ENCODE results near the gene PLEKHA5.

The PLEKHA5 gene

GRCh38 chr12:19214020-19214419, 84.5 kb downstream of the PLEKHA5 start:
- Histone ChIP-seq H3K4me1 (ENCODE audit: insufficient read depth, low read length, severe bottlenecking) (no peaks in the 10 kb centered on the region), H3F3A (ENCODE audit: insufficient read depth, low read length) (no peaks in the 10 kb centered on the region), H2AFZ (ENCODE audit: low read length) (no peak overlapping the region), H3K79me2 (ENCODE audit: insufficient read depth, low read length) (no peaks in the 10 kb centered on the region), H3K36me3 (ENCODE audit: insufficient read depth, low read length) (no peaks in the 10 kb centered on the region), H3K9me3 (ENCODE audit: low read length) (no peaks in the 10 kb centered on the region), H3K4me2 (ENCODE audit: low read length) (no peak overlapping the region), H3K27me3 (ENCODE audit: insufficient read depth, low read length) (no peaks in the 10 kb centered on the region), H3K27ac (ENCODE audit: low read depth, low read length, poor library complexity, severe bottlenecking) (no peak overlapping the region), H3K9me2 (ENCODE audit: low read depth, low read length) (no peaks in the 10 kb centered on the region), H4K20me1 (ENCODE audit: insufficient read depth, low read length) (no peaks in the 10 kb centered on the region), H3K9ac (ENCODE audit: low read length) (no peak overlapping the region), H3K4me3 (ENCODE audit: low read depth, low read length, poor library complexity, severe bottlenecking) (no peak overlapping the region)
- TF ChIP-seq CTCF (IDR thresholded peaks at IDR 0.05; ENCODE audit: low read length) (no peak), EZH2 (IDR thresholded peaks at IDR 0.05; ENCODE audit: borderline replicate concordance, low read length) (no peak)

DNA sequence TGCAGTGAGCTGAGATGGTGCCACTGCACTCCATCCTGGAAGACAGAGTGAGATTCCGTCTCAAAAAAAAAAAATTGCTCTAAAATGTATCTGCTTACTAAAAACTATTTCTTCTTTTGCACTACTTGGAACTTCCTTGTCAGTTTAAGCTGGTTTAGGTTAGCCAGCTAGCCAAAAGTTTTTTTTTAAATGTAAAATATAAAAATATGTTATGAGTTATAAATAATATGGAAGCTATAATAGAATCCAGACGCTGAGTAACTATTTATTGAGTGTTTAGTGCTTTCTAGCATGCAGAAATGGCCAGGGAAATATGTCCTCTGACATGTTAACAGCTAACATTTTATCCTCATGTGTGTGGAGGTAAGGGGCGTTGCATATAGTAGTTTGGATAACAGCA, 85.6 kb downstream of the PLEKHA5 start:
- Histone ChIP-seq H3K9ac (ENCODE audit: low read length) (no peak overlapping the region), H3F3A (ENCODE audit: insufficient read depth, low read length) (no peaks in the 10 kb centered on the region), H3K79me2 (ENCODE audit: insufficient read depth, low read length) (no peaks in the 10 kb centered on the region), H3K4me3 (ENCODE audit: low read depth, low read length, poor library complexity, severe bottlenecking) (no peak overlapping the region), H4K20me1 (ENCODE audit: insufficient read depth, low read length) (no peaks in the 10 kb centered on the region), H3K9me3 (ENCODE audit: low read length) (no peaks in the 10 kb centered on the region), H3K9me2 (ENCODE audit: low read depth, low read length) (no peaks in the 10 kb centered on the region), H3K36me3 (ENCODE audit: insufficient read depth, low read length) (no peaks in the 10 kb centered on the region), H2AFZ (ENCODE audit: low read length) (no peak overlapping the region), H3K4me2 (ENCODE audit: low read length) (no peak overlapping the region), H3K27ac (ENCODE audit: low read depth, low read length, poor library complexity, severe bottlenecking) (no peak overlapping the region), H3K4me1 (ENCODE audit: insufficient read depth, low read length, severe bottlenecking) (no peaks in the 10 kb centered on the region), H3K27me3 (ENCODE audit: insufficient read depth, low read length) (no peaks in the 10 kb centered on the region)
- TF ChIP-seq CTCF (IDR thresholded peaks at IDR 0.05; ENCODE audit: low read length) (no peak), EZH2 (IDR thresholded peaks at IDR 0.05; ENCODE audit: borderline replicate concordance, low read length) (no peak)

DNA sequence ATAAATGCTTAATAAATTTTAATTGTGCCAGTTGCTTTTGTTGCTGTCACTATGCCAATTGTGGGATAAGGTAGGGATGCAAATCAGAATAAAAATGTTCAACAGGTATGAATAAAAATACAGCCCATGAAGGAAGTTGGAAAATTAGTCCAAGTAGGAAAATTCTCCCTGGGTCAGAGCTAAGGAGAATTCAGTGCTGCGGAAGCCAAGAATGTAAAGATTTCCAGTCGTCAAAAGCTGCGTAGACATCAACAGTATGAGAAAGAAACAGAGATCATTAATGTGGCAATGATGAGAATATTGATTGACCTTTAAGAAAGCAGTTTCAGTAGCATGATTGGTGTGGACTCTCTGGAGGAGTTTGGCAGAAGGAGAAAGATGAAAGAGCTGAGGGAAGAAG, 87.9 kb downstream of the PLEKHA5 start:
- Histone ChIP-seq H3K4me1 (ENCODE audit: insufficient read depth, low read length, severe bottlenecking) (no peaks in the 10 kb centered on the region), H2AFZ (ENCODE audit: low read length) (no peak overlapping the region), H3K36me3 (ENCODE audit: insufficient read depth, low read length) (no peaks in the 10 kb centered on the region), H4K20me1 (ENCODE audit: insufficient read depth, low read length) (no peaks in the 10 kb centered on the region), H3K9me3 (ENCODE audit: low read length) (no peaks in the 10 kb centered on the region), H3K4me3 (ENCODE audit: low read depth, low read length, poor library complexity, severe bottlenecking) (no peak overlapping the region), H3F3A (ENCODE audit: insufficient read depth, low read length) (no peaks in the 10 kb centered on the region), H3K79me2 (ENCODE audit: insufficient read depth, low read length) (no peaks in the 10 kb centered on the region), H3K27ac (ENCODE audit: low read depth, low read length, poor library complexity, severe bottlenecking) (no peak overlapping the region), H3K9ac (ENCODE audit: low read length) (no peak overlapping the region), H3K9me2 (ENCODE audit: low read depth, low read length) (no peaks in the 10 kb centered on the region), H3K27me3 (ENCODE audit: insufficient read depth, low read length) (no peaks in the 10 kb centered on the region), H3K4me2 (ENCODE audit: low read length) (no peak overlapping the region)
- TF ChIP-seq EZH2 (IDR thresholded peaks at IDR 0.05; ENCODE audit: borderline replicate concordance, low read length): no peak
- TF ChIP-seq CTCF (IDR thresholded peaks at IDR 0.05; ENCODE audit: low read length): no peak

Data from OCI-LY1 (cell line).